NCI-H1417 treated with DMSO at 0.1 percent for 48 hours (cell line): ENCODE data around the gene KLHL13.

Experiments
- DNase-seq: peaks from one replicate; lab custom pipeline; 2025; lab: John Stamatoyannopoulos, UW

The KLHL13 gene

DNA sequence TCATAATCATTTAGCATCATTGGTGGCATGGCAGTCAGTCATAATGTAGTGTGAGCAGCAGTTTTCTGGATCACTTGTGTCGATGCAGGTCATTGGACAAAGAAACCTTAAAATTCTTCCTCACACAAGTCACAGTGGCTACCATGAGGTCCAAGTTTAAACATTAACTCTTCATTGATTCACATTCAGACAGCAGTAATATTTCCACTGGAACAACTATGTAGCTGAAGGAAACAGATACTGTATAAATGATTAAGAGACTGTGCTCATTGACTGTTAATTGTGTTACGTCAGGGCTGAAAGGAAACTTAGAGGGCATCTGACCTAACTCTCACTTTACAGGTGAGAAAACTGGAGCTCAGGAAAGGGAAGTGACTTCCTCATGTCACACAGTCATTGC is 261.8 kb downstream of the KLHL13 start:
- DNase-seq: no peak

- no peak for DNase-seq
Observed at GRCh38 chrX:117851025-117851424, 265.6 kb downstream of the KLHL13 start.
